ENCODE data around the gene POR. TPM values are rescaled to one million over a fixed set of nuclear protein-coding genes. Genes with fewer than 3 reads are reported as not detected.

POR gene
- polyA plus RNA-seq, 1 of the 3 experiments (the other 2 are of a cell fraction), result 68.7 TPM

DNA sequence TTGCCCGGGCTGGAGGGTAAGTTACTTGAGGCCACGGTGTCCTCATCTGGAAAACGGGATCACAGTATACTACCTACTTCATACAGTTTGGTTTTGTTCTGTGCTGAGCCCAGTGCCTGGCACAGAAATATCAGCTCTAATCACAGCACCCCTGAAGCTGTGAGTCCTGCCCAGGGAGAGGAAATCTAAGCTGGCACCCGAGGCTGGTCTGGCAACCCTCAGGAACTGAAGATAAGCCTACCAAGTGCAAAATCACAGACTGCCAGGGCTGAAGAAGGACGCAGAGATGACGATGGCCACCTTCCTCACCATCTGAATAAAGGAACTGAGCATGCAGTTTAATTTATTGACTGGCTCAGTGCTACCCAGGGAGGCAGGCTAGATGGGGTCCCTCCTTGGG, 87.2 kb downstream of the POR start:
- H3K9me2 ChIP-seq, result no peaks in the 10 kb centered on the region
- H3K4me2 ChIP-seq, result no peak overlapping the region
- H3K4me3 ChIP-seq (ENCODE audit: low read depth in 2 of 2, low read length in 1 of 2), result no peak overlapping the region
- no peaks in the 10 kb centered on the region for H3K79me2 ChIP-seq (ENCODE audit: insufficient read depth)
- POLR2A ChIA-PET, result no interaction called here
- no peak for DNase-seq
- CTCF ChIA-PET, result interaction anchor here (2.3 to 5.5 kb wide), 2 partner anchors 18 to 136 kb away, joined by 10 to 20 read pairs; no protein-coding TSS in a partner anchor
- H3F3A ChIP-seq (replicated peaks; ENCODE audit: insufficient read depth), result peaks cover 5% of the 10 kb centered on the region
- H3K9ac ChIP-seq, result no peak overlapping the region
- no peaks in the 10 kb centered on the region for H3K4me1 ChIP-seq (ENCODE audit: control insufficient read depth in 1 of 2, insufficient read depth in 2 of 2, low read depth in 1 of 2, low read length in 1 of 2)
- no peaks in the 10 kb centered on the region for H3K27me3 ChIP-seq (ENCODE audit: insufficient read depth)
- peaks cover 16 to 24% of the 10 kb centered on the region in 2 experiments for H3K36me3 ChIP-seq (replicated peaks in 1 of 2; ENCODE audit: control insufficient read depth in 1 of 2, insufficient read depth in 2 of 2, low read length in 1 of 2)
- 92% methylated on average over 5 of the region's 6 CpGs for WGBS (ENCODE audit: low lambda C conversion rate)
- no peak overlapping the region for H3K27ac ChIP-seq (ENCODE audit: low read depth in 2 of 2, low read length in 1 of 2)
- H2AFZ ChIP-seq (ENCODE audit: low read depth), result no peak overlapping the region
- H3K9me3 ChIP-seq, result no peaks in the 10 kb centered on the region
- TF ChIP-seq SIN3A (IDR thresholded peaks at IDR 0.05; ENCODE audit: borderline replicate concordance, low read depth, low read length) (no peak), CHD2 (IDR thresholded peaks at IDR 0.05; ENCODE audit: low read length, partially characterized antibody) (no peak), ELF1 (IDR thresholded peaks at IDR 0.05) (no peak), MXI1 (IDR thresholded peaks at IDR 0.05; ENCODE audit: low read depth, low read length) (no peak), USF1 (IDR thresholded peaks at IDR 0.05; ENCODE audit: borderline replicate concordance, low read depth) (no peak), EZH2phosphoT487 (IDR thresholded peaks at IDR 0.05; ENCODE audit: borderline replicate concordance, low read depth) (no peak), RXRA (IDR thresholded peaks at IDR 0.05; ENCODE audit: borderline replicate concordance, low read depth) (no peak), GATA2 (CRISPR knock-in tag; IDR thresholded peaks at IDR 0.05) (no peak)
- TF ChIP-seq, protein P1, sequence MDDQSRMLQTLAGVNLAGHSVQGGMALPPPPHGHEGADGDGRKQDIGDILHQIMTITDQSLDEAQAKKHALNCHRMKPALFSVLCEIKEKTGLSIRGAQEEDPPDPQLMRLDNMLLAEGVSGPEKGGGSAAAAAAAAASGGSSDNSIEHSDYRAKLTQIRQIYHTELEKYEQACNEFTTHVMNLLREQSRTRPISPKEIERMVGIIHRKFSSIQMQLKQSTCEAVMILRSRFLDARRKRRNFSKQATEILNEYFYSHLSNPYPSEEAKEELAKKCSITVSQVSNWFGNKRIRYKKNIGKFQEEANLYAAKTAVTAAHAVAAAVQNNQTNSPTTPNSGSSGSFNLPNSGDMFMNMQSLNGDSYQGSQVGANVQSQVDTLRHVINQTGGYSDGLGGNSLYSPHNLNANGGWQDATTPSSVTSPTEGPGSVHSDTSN (IDR thresholded peaks at IDR 0.05), result no peak
- TF ChIP-seq, protein P2, sequence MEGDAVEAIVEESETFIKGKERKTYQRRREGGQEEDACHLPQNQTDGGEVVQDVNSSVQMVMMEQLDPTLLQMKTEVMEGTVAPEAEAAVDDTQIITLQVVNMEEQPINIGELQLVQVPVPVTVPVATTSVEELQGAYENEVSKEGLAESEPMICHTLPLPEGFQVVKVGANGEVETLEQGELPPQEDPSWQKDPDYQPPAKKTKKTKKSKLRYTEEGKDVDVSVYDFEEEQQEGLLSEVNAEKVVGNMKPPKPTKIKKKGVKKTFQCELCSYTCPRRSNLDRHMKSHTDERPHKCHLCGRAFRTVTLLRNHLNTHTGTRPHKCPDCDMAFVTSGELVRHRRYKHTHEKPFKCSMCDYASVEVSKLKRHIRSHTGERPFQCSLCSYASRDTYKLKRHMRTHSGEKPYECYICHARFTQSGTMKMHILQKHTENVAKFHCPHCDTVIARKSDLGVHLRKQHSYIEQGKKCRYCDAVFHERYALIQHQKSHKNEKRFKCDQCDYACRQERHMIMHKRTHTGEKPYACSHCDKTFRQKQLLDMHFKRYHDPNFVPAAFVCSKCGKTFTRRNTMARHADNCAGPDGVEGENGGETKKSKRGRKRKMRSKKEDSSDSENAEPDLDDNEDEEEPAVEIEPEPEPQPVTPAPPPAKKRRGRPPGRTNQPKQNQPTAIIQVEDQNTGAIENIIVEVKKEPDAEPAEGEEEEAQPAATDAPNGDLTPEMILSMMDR (IDR thresholded peaks at IDR 0.05), result no peak
- H4K20me1 ChIP-seq (ENCODE audit: insufficient read depth), result no peaks in the 10 kb centered on the region

DNA sequence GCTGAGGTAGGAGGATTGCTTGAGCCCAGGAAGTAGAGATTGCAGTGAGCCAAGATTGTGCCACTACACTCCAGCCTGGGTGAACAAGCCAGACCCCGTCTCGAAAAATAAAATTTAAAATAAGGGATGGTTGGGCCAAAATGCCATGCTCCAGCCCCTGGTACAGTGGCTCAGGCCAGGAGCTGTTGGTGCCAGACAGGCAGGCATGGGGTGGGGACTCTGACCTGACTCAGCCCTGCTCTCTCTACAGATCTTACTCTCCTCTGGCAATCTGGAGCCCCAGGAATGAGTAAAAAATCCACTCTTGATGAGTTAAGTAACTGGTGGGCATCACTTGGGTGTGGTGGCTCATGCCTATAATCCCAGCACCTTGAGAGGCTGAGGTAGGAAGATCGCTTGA, 87.9 kb downstream of the POR start:
- peaks cover 16 to 24% of the 10 kb centered on the region in 2 experiments for H3K36me3 ChIP-seq (replicated peaks in 1 of 2; ENCODE audit: control insufficient read depth in 1 of 2, insufficient read depth in 2 of 2, low read length in 1 of 2)
- no peaks in the 10 kb centered on the region for H3K27me3 ChIP-seq (ENCODE audit: insufficient read depth)
- 91% methylated on average over 3 of the region's 3 CpGs for WGBS (ENCODE audit: low lambda C conversion rate)
- no peaks in the 10 kb centered on the region for H4K20me1 ChIP-seq (ENCODE audit: insufficient read depth)
- no peaks in the 10 kb centered on the region for H3K9me2 ChIP-seq
- no peak overlapping the region for H3K4me3 ChIP-seq (ENCODE audit: low read depth in 2 of 2, low read length in 1 of 2)
- DNase-seq, result no peak
- no peak overlapping the region for H2AFZ ChIP-seq (ENCODE audit: low read depth)
- H3F3A ChIP-seq (replicated peaks; ENCODE audit: insufficient read depth), result peaks cover under 1% of the 10 kb centered on the region
- H3K4me1 ChIP-seq (ENCODE audit: control insufficient read depth in 1 of 2, insufficient read depth in 2 of 2, low read depth in 1 of 2, low read length in 1 of 2), result no peaks in the 10 kb centered on the region
- no peak overlapping the region for H3K4me2 ChIP-seq
- no peaks in the 10 kb centered on the region for H3K9me3 ChIP-seq
- H3K9ac ChIP-seq, result no peak overlapping the region
- H3K27ac ChIP-seq (ENCODE audit: low read depth in 2 of 2, low read length in 1 of 2), result no peak overlapping the region
- TF ChIP-seq CHD2 (IDR thresholded peaks at IDR 0.05; ENCODE audit: low read length, partially characterized antibody) (no peak), JUND (IDR thresholded peaks at IDR 0.05) (no peak), FOSL2 (IDR thresholded peaks at IDR 0.05; ENCODE audit: borderline replicate concordance, low read depth) (no peak), EP300 (IDR thresholded peaks at IDR 0.05; ENCODE audit: borderline replicate concordance in 1 of 2, low read depth in 1 of 2, low read length in 1 of 2) (no peak), GATA2 (CRISPR knock-in tag; IDR thresholded peaks at IDR 0.05) (no peak)
- TF ChIP-seq, protein P2 (IDR thresholded peaks at IDR 0.05), result no peak
- CTCF ChIA-PET, result interaction anchor here (1.4 to 5.5 kb wide), 3 partner anchors 17 to 240 kb away, joined by 5 to 20 read pairs (median 10); no protein-coding TSS in a partner anchor
- no peaks in the 10 kb centered on the region for H3K79me2 ChIP-seq (ENCODE audit: insufficient read depth)
- POLR2A ChIA-PET, result no interaction called here
